ENCODE results near the gene KCNV2. TPM values are rescaled to one million over a fixed set of nuclear protein-coding genes. Genes with fewer than 3 reads are reported as not detected.
"Not testable (repeated sequence)": the region's sequence is repeated elsewhere in the genome, so short reads cannot be mapped to it uniquely, and the experiment has no call there.

KCNV2 gene
- total RNA-seq, 2 experiments from 2014 or later = not detected

- CTCF ChIA-PET = no interaction called here
- Mint-ChIP-seq H3K36me3 (ENCODE audit: low read depth) (no peaks in the 10 kb centered on the region), H3K4me3 (no peak overlapping the region), H3K27me3 (ENCODE audit: low read depth) (no peaks in the 10 kb centered on the region), H3K9me3 (ENCODE audit: insufficient read depth) (no peaks in the 10 kb centered on the region), H3K4me1 (ENCODE audit: low read depth) (no peaks in the 10 kb centered on the region), H3K27ac (no peak overlapping the region)
- DNase-seq (no peak), ATAC-seq (no peak)
- POLR2A ChIA-PET = no interaction called here
Observed at GRCh38 chr9:2693056-2693455, 24.3 kb upstream of the KCNV2 start.

- ChIA-PET CTCF (no interaction called here), POLR2A (no interaction called here)
- no peak for DNase-seq
- Mint-ChIP-seq H3K36me3 (ENCODE audit: low read depth) (no peaks in the 10 kb centered on the region), H3K4me1 (ENCODE audit: low read depth) (no peaks in the 10 kb centered on the region), H3K27ac (no peak overlapping the region), H3K9me3 (ENCODE audit: insufficient read depth) (no peaks in the 10 kb centered on the region), H3K4me3 (no peak overlapping the region), H3K27me3 (ENCODE audit: low read depth) (no peaks in the 10 kb centered on the region)
- ATAC-seq = no peak
Observed at GRCh38 chr9:2697492-2697891, 19.8 kb upstream of the KCNV2 start.

- ChIA-PET POLR2A (no interaction called here), CTCF (no interaction called here)
- H3K4me3 Mint-ChIP-seq = no peak overlapping the region
- no peak for DNase-seq
- H3K36me3 Mint-ChIP-seq (ENCODE audit: low read depth) = no peaks in the 10 kb centered on the region
- H3K4me1 Mint-ChIP-seq (ENCODE audit: low read depth) = no peaks in the 10 kb centered on the region
- H3K27ac Mint-ChIP-seq = no peak overlapping the region
- ATAC-seq = no peak
- no peaks in the 10 kb centered on the region for H3K9me3 Mint-ChIP-seq (ENCODE audit: insufficient read depth)
- no peaks in the 10 kb centered on the region for H3K27me3 Mint-ChIP-seq (ENCODE audit: low read depth)
Observed at GRCh38 chr9:2700398-2700797, 16.9 kb upstream of the KCNV2 start.

- Mint-ChIP-seq H3K9me3 (ENCODE audit: insufficient read depth) (no peaks in the 10 kb centered on the region), H3K27me3 (ENCODE audit: low read depth) (no peaks in the 10 kb centered on the region), H3K4me3 (no peak overlapping the region), H3K27ac (no peak overlapping the region), H3K4me1 (ENCODE audit: low read depth) (no peaks in the 10 kb centered on the region), H3K36me3 (ENCODE audit: low read depth) (no peaks in the 10 kb centered on the region)
- DNase-seq (no peak), ATAC-seq (no peak)
- CTCF ChIA-PET = no interaction called here
- POLR2A ChIA-PET = no interaction called here
Observed at GRCh38 chr9:2700909-2701550, 16.3 kb upstream of the KCNV2 start.

GRCh38 chr9:2704504-2704903, 12.8 kb upstream of the KCNV2 start:
- no peak for ATAC-seq
- Mint-ChIP-seq H3K27ac (no peak overlapping the region), H3K4me3 (no peak overlapping the region), H3K27me3 (ENCODE audit: low read depth) (no peaks in the 10 kb centered on the region), H3K36me3 (ENCODE audit: low read depth) (no peaks in the 10 kb centered on the region), H3K9me3 (ENCODE audit: insufficient read depth) (no peaks in the 10 kb centered on the region), H3K4me1 (ENCODE audit: low read depth) (no peaks in the 10 kb centered on the region)
- CTCF ChIA-PET = no interaction called here
- DNase-seq = no peak
- POLR2A ChIA-PET = no interaction called here

GRCh38 chr9:2707256-2707655, 10.1 kb upstream of the KCNV2 start:
- H3K27me3 Mint-ChIP-seq (ENCODE audit: low read depth); DNase-seq; POLR2A ChIA-PET; H3K9me3 Mint-ChIP-seq (ENCODE audit: insufficient read depth); H3K27ac Mint-ChIP-seq; CTCF ChIA-PET; ATAC-seq; H3K4me1 Mint-ChIP-seq (ENCODE audit: low read depth); H3K4me3 Mint-ChIP-seq; H3K36me3 Mint-ChIP-seq (ENCODE audit: low read depth): not testable (repeated sequence)

GRCh38 chr9:2709645-2710101, 7.6 kb upstream of the KCNV2 start:
- ChIA-PET POLR2A (no interaction called here), CTCF (no interaction called here)
- Mint-ChIP-seq H3K27me3 (ENCODE audit: low read depth) (no peaks in the 10 kb centered on the region), H3K4me3 (no peak overlapping the region), H3K9me3 (ENCODE audit: insufficient read depth) (no peaks in the 10 kb centered on the region), H3K36me3 (ENCODE audit: low read depth) (no peaks in the 10 kb centered on the region), H3K27ac (no peak overlapping the region), H3K4me1 (ENCODE audit: low read depth) (no peaks in the 10 kb centered on the region)
- DNase-seq (no peak), ATAC-seq (no peak)

- ChIA-PET CTCF (interaction anchor here (0.8 kb wide), 1 partner anchor 540 kb away, joined by 3 read pairs; no protein-coding TSS in a partner anchor), POLR2A (no interaction called here)
- ATAC-seq (no peak), DNase-seq (no peak)
- Mint-ChIP-seq H3K27ac (no peak overlapping the region), H3K27me3 (ENCODE audit: low read depth) (no peaks in the 10 kb centered on the region), H3K9me3 (ENCODE audit: insufficient read depth) (no peaks in the 10 kb centered on the region), H3K4me1 (ENCODE audit: low read depth) (no peaks in the 10 kb centered on the region), H3K36me3 (ENCODE audit: low read depth) (no peaks in the 10 kb centered on the region), H3K4me3 (no peak overlapping the region)
Observed at GRCh38 chr9:2711716-2712115, 5.6 kb upstream of the KCNV2 start.

- ChIA-PET CTCF (no interaction called here), POLR2A (no interaction called here)
- Mint-ChIP-seq H3K9me3 (ENCODE audit: insufficient read depth) (peaks cover 7% of the 10 kb centered on the region), H3K27me3 (ENCODE audit: low read depth) (no peaks in the 10 kb centered on the region), H3K4me3 (no peak overlapping the region), H3K4me1 (ENCODE audit: low read depth) (peaks cover 2% of the 10 kb centered on the region), H3K27ac (no peak overlapping the region), H3K36me3 (ENCODE audit: low read depth) (peaks cover 11% of the 10 kb centered on the region)
- ATAC-seq (no peak), DNase-seq (no peak)
Observed at GRCh38 chr9:2718001-2718697, 839 bp downstream of the KCNV2 start.

GRCh38 chr9:2718698-2719033, 1.4 kb downstream of the KCNV2 start:
- ChIA-PET POLR2A (no interaction called here), CTCF (no interaction called here)
- H3K27ac Mint-ChIP-seq = no peak overlapping the region
- peaks cover 7% of the 10 kb centered on the region for H3K9me3 Mint-ChIP-seq (ENCODE audit: insufficient read depth)
- no peak overlapping the region for H3K4me3 Mint-ChIP-seq
- DNase-seq (no peak), ATAC-seq (no peak)
- peaks cover 11% of the 10 kb centered on the region for H3K36me3 Mint-ChIP-seq (ENCODE audit: low read depth)
- no peaks in the 10 kb centered on the region for H3K27me3 Mint-ChIP-seq (ENCODE audit: low read depth)
- peaks cover 2% of the 10 kb centered on the region for H3K4me1 Mint-ChIP-seq (ENCODE audit: low read depth)

GRCh38 chr9:2720179-2720654, 2.9 kb downstream of the KCNV2 start:
- POLR2A ChIA-PET = no interaction called here

GRCh38 chr9:2722715-2723114, 5.4 kb downstream of the KCNV2 start:
- peak; percentile 33 for DNase-seq
- ChIA-PET POLR2A (no interaction called here), CTCF (interaction anchor here (1.0 kb wide), 1 partner anchor 590 kb away, joined by 3 read pairs; no protein-coding TSS in a partner anchor)
- ATAC-seq = no peak
- Mint-ChIP-seq H3K27me3 (ENCODE audit: low read depth) (no peaks in the 10 kb centered on the region), H3K4me1 (ENCODE audit: low read depth) (peaks cover 2% of the 10 kb centered on the region), H3K36me3 (ENCODE audit: low read depth) (peaks cover 9% of the 10 kb centered on the region), H3K27ac (no peak overlapping the region), H3K9me3 (ENCODE audit: insufficient read depth) (peaks cover 4% of the 10 kb centered on the region), H3K4me3 (no peak overlapping the region)

More at GRCh38 chr9:2720179-2720654, 2.9 kb downstream of the KCNV2 start:
- no peak for DNase-seq
- H3K27ac Mint-ChIP-seq = no peak overlapping the region
- peaks cover 7% of the 10 kb centered on the region for H3K9me3 Mint-ChIP-seq (ENCODE audit: insufficient read depth)
- ATAC-seq = no peak
- H3K4me3 Mint-ChIP-seq = no peak overlapping the region
- H3K4me1 Mint-ChIP-seq (ENCODE audit: low read depth) = peaks cover 2% of the 10 kb centered on the region
- CTCF ChIA-PET = interaction anchor here (1.0 kb wide), 1 partner anchor 10 kb away, joined by 5 read pairs; no protein-coding TSS in a partner anchor
- no peaks in the 10 kb centered on the region for H3K27me3 Mint-ChIP-seq (ENCODE audit: low read depth)
- peaks cover 11% of the 10 kb centered on the region for H3K36me3 Mint-ChIP-seq (ENCODE audit: low read depth)

Data from activated CD8-positive, alpha-beta T cell treated with anti-CD3 and anti-CD28 coated beads, Interleukin-2, amount 10 ng/mL, durations not matched to agents 7 days and 5 days (primary cell).